ENCODE data around the gene LDLR. TPM values are rescaled to one million over a fixed set of nuclear protein-coding genes. Genes with fewer than 3 reads are reported as not detected.
"Not testable (repeated sequence)": the region's sequence is repeated elsewhere in the genome, so short reads cannot be mapped to it uniquely, and the experiment has no call there.

The LDLR gene
- total RNA-seq, 4 donors from 2014 or later: 1.2 to 6.0 (median 3.9) TPM

DNA sequence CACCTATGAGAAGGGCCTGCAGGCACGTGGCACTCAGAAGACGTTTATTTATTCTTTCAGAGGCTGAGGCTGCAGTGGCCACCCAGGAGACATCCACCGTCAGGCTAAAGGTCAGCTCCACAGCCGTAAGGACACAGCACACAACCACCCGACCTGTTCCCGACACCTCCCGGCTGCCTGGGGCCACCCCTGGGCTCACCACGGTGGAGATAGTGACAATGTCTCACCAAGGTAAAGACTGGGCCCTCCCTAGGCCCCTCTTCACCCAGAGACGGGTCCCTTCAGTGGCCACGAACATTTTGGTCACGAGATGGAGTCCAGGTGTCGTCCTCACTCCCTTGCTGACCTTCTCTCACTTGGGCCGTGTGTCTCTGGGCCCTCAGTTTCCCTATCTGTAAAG, 33.9 kb downstream of the LDLR start:
- DNase-seq (no peak), ATAC-seq (no peak)
- no peak overlapping the region for H3K27ac ChIP-seq
- no peaks in the 10 kb centered on the region for H3K4me1 ChIP-seq
- in situ Hi-C loops (cut with MboI; ENCODE audit: low sequenced_read_pairs in 4 of 4) (loop anchor here in 2 of 4 donors (10.0 kb wide), 2 partner anchors 88 to 188 kb away; no protein-coding TSS in a partner anchor), intact Hi-C loops (cut with DNase I; ENCODE audit: low total_unique reads) (no loop called here)
- no peak overlapping the region for H3K4me3 ChIP-seq
- H3K36me3 ChIP-seq: peaks cover 0 to 9% of the 10 kb centered on the region in 2 donors
- H3K9me3 ChIP-seq: no peaks in the 10 kb centered on the region
- no peaks in the 10 kb centered on the region for H3K27me3 ChIP-seq
- TF ChIP-seq POLR2A (IDR thresholded peaks at IDR 0.05): no peak
- TF ChIP-seq, protein P1, sequence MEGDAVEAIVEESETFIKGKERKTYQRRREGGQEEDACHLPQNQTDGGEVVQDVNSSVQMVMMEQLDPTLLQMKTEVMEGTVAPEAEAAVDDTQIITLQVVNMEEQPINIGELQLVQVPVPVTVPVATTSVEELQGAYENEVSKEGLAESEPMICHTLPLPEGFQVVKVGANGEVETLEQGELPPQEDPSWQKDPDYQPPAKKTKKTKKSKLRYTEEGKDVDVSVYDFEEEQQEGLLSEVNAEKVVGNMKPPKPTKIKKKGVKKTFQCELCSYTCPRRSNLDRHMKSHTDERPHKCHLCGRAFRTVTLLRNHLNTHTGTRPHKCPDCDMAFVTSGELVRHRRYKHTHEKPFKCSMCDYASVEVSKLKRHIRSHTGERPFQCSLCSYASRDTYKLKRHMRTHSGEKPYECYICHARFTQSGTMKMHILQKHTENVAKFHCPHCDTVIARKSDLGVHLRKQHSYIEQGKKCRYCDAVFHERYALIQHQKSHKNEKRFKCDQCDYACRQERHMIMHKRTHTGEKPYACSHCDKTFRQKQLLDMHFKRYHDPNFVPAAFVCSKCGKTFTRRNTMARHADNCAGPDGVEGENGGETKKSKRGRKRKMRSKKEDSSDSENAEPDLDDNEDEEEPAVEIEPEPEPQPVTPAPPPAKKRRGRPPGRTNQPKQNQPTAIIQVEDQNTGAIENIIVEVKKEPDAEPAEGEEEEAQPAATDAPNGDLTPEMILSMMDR (IDR thresholded peaks at IDR 0.05 in 4 of 5, conservative IDR thresholded peaks at IDR 0.05 in 1 of 5): no peak

DNA sequence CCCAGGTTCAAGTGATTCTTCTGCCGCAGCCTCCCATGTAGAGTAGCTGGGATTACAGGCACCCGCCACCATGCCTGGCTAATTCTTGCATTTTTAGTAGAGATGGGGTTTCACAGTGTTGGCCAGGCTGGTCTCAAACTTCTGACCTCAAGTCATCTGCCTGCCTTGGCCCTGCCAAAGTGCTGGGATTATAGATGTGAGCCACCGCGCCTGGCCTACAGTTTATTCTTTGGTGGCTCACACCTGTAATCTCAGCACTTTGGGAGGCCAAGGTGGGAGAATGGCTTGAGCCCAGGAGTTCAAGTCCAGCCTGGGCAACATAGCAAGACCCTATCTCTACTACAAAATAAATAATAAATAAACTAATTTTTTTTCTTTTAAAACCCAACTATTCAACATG, 34.9 kb downstream of the LDLR start:
- H3K4me3 ChIP-seq; H3K9me3 ChIP-seq; intact Hi-C loops (cut with DNase I; ENCODE audit: low total_unique reads); H3K27me3 ChIP-seq; ATAC-seq; H3K36me3 ChIP-seq; H3K27ac ChIP-seq; H3K4me1 ChIP-seq; DNase-seq: not testable (repeated sequence)
- in situ Hi-C loops (cut with MboI; ENCODE audit: low sequenced_read_pairs in 4 of 4): loop anchor here in 2 of 4 donors (10.0 kb wide), 2 partner anchors 89 to 189 kb away; no protein-coding TSS in a partner anchor

DNA sequence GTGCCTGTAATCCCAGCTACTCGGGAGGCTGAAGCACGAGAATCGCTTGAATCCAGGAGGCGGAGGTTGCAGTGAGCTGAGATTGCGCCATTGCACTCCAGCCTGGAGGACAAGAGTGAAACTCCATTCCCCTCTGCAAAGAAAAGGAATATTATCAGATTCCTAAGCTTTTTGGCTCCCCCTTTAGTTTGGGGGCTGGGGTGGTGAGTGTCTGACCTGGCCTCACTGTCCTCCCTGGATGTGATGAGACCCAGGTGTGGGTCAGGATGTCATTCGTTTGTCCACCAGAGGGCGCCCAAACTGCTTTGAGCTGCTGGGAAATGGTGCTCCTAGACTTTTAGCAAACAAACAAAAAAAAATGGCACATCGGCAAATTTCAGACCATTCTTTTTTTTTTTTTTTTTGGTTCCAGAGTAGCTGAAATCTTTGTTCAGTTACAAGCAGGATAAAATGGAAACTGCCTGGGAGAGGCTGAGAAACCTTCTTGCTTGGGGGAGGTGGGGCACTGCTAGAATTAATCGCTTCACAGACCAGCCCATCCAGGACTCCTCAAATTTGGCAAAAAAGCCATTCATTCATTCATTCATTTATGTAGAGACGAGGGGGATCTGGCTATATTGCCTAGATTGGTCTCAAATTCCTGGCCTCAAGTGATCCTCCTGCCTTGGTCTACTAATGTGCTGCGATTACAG, 36.9 kb downstream of the LDLR start:
- no peaks in the 10 kb centered on the region for H3K4me1 ChIP-seq
- TF ChIP-seq, protein P1 (IDR thresholded peaks at IDR 0.05 in 4 of 5, conservative IDR thresholded peaks at IDR 0.05 in 1 of 5): peak; percentile 69 to 75 (median 71)
- TF ChIP-seq POLR2A (IDR thresholded peaks at IDR 0.05): no peak
- H3K9me3 ChIP-seq: no peaks in the 10 kb centered on the region
- H3K36me3 ChIP-seq: peaks cover 0 to 4% of the 10 kb centered on the region in 2 donors
- intact Hi-C loops (cut with DNase I; ENCODE audit: low total_unique reads): no loop called here
- peak; percentile 45 to 63 for DNase-seq
- in situ Hi-C loops (cut with MboI; ENCODE audit: low sequenced_read_pairs in 4 of 4): loop anchor here in 3 of 4 donors (5.0 to 10.0 kb wide), 3 partner anchors 89 to 191 kb away; no protein-coding TSS in a partner anchor
- no peak overlapping the region for H3K27ac ChIP-seq
- no peak overlapping the region for H3K4me3 ChIP-seq
- ATAC-seq: peak; percentile 50 to 57
- no peaks in the 10 kb centered on the region for H3K27me3 ChIP-seq

DNA sequence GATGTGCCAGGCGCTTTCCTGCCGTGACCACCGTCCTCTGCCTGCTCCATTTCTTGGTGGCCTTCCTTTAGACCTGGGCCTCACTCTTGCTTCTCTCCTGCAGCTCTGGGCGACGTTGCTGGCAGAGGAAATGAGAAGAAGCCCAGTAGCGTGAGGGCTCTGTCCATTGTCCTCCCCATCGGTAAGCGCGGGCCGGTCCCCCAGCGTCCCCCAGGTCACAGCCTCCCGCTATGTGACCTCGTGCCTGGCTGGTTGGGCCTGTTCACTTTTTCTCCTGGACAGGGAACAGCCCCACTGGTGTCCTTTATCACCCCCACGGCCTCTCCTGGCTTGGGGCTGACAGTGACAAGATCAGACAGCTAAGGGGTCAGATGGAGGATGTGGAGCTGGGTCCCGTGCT, 38.6 kb downstream of the LDLR start:
- in situ Hi-C loops (cut with MboI; ENCODE audit: low sequenced_read_pairs in 4 of 4) (loop anchor here in 3 of 4 donors (5.0 to 10.0 kb wide), 3 partner anchors 91 to 193 kb away; no protein-coding TSS in a partner anchor), intact Hi-C loops (cut with DNase I; ENCODE audit: low total_unique reads) (no loop called here)
- H3K27ac ChIP-seq: no peak overlapping the region
- TF ChIP-seq, protein P1 (IDR thresholded peaks at IDR 0.05 in 4 of 5, conservative IDR thresholded peaks at IDR 0.05 in 1 of 5): no peak
- TF ChIP-seq POLR2A (IDR thresholded peaks at IDR 0.05): no peak
- H3K27me3 ChIP-seq: no peaks in the 10 kb centered on the region
- peaks cover 0 to 4% of the 10 kb centered on the region in 2 donors for H3K36me3 ChIP-seq
- no peak overlapping the region for H3K4me3 ChIP-seq
- DNase-seq (no peak), ATAC-seq (no peak)
- H3K4me1 ChIP-seq: no peaks in the 10 kb centered on the region
- no peaks in the 10 kb centered on the region for H3K9me3 ChIP-seq

DNA sequence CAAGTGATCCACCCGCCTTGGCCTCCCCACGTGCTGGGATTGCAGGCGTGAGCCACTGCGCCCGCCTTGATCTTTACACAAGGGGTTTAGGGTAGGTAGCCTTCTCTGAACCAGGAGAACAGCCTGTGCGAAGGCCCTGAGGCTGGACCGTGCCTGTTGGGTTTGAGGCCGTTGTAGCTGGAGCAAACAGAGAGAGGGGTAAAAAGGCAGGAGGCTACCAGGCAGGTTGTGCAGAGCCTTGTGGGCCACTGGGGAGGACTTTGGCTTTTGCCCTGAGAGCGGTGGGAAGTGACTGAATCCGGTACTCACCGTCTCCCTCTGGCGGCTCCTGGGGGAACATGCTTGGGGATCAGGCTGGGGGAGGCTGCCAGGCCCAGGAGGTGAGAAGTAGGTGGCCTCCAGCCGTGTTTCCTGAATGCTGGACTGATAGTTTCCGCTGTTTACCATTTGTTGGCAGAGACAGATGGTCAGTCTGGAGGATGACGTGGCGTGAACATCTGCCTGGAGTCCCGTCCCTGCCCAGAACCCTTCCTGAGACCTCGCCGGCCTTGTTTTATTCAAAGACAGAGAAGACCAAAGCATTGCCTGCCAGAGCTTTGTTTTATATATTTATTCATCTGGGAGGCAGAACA, 41.7 kb downstream of the LDLR start:
- Histone ChIP-seq H3K4me1 (no peaks in the 10 kb centered on the region), H3K27me3 (no peaks in the 10 kb centered on the region), H3K4me3 (no peak overlapping the region), H3K36me3 (no peaks in the 10 kb centered on the region), H3K9me3 (no peaks in the 10 kb centered on the region), H3K27ac (peak overlapping the region in 3 of 4 donors; percentile 52 to 58 (median 54))
- in situ Hi-C loops (cut with MboI; ENCODE audit: low sequenced_read_pairs in 4 of 4) (loop anchor here in 3 of 4 donors (5.0 to 10.0 kb wide), 4 partner anchors 71 to 186 kb away; no protein-coding TSS in a partner anchor), intact Hi-C loops (cut with DNase I; ENCODE audit: low total_unique reads) (loop anchor here (1.0 to 10.0 kb wide), 3 partner anchors 95 to 454 kb away; no protein-coding TSS in a partner anchor)
- TF ChIP-seq, protein P1 (IDR thresholded peaks at IDR 0.05 in 4 of 5, conservative IDR thresholded peaks at IDR 0.05 in 1 of 5): peak; percentile 67 to 91 (median 83)
- TF ChIP-seq POLR2A (IDR thresholded peaks at IDR 0.05): no peak
- DNase-seq: peak; percentile 52 to 70
- peak; percentile 70 to 87 for ATAC-seq

Measured in gastrocnemius medialis (tissue), 4 donors.